Peyer's patch (tissue), 4 donors: ENCODE results near the gene BMPR1B. TPM values are rescaled to one million over a fixed set of nuclear protein-coding genes. Genes with fewer than 3 reads are reported as not detected.
"Not testable (repeated sequence)": the region's sequence is repeated elsewhere in the genome, so short reads cannot be mapped to it uniquely, and the experiment has no call there.

Experiments
- DNase-seq, 3 donors: peaks; one replicate each; pipeline ENCODE4 v3.0.0-alpha.2; 2017 to 2019
- H3K27ac ChIP-seq, 4 donors: fragments of 200-600 bp; sonication (generic); one replicate each; pipeline ENCODE4 v1.5.1; 2016 to 2019
- H3K27me3 ChIP-seq, 2 donors: fragments of 200-600 bp; sonication (generic); one replicate each; pipeline ENCODE4 v1.5.1; 2019
- H3K36me3 ChIP-seq, 3 donors: fragments of 200-600 bp; sonication (generic); one replicate each; pipeline ENCODE4 v1.5.1; 2016 to 2019
- H3K4me1 ChIP-seq, 4 donors: fragments of 200-600 bp; sonication (generic); one replicate each; pipeline ENCODE4 v1.5.1; 2016 to 2019
- H3K4me3 ChIP-seq, 4 donors: fragments of 200-600 bp; sonication (generic); 1 replicate in 3 of 4; 2 replicates in 1 of 4; pipeline ENCODE4 v1.5.1; 2016 to 2019; ENCODE audit warnings: mild to moderate bottlenecking in 1 of 4
- H3K9me3 ChIP-seq, 4 donors: fragments of 200-600 bp; sonication (generic); one replicate each; pipeline ENCODE4 v1.5.1; 2016 to 2019; ENCODE audit warnings: mild to moderate bottlenecking in 1 of 4
- POLR2A ChIP-seq, 2 donors: fragments of 450-650 bp; IDR thresholded peaks; one replicate each; pipeline ENCODE4 v1.5.1; 2017; ENCODE audit warnings: antibody characterized with exemption in 2 of 2, mild to moderate bottlenecking in 2 of 2, moderate library complexity in 2 of 2
- total RNA-seq, 4 donors: library from RNA; depleted of rRNA; stranded (reverse); fragments of >200 nt; gene quantifications; one replicate each; pipeline ENCODE4 v1.1.0, GENCODE V29; 2016
- TF ChIP-seq, protein P1 (sequence below), 6 experiments: fragments of 450-650 bp in 4 of 6; fragments of 200-600 bp in 2 of 6; sonication (generic) in 1 of 6; IDR thresholded peaks; one replicate each; pipeline ENCODE4 v1.5.1; 2017 to 2019; ENCODE audit warnings: antibody characterized with exemption in 6 of 6, mild to moderate bottlenecking in 3 of 6, moderate library complexity in 1 of 6

BMPR1B gene
- total RNA-seq, 4 donors from 2014 or later = not detected

DNA sequence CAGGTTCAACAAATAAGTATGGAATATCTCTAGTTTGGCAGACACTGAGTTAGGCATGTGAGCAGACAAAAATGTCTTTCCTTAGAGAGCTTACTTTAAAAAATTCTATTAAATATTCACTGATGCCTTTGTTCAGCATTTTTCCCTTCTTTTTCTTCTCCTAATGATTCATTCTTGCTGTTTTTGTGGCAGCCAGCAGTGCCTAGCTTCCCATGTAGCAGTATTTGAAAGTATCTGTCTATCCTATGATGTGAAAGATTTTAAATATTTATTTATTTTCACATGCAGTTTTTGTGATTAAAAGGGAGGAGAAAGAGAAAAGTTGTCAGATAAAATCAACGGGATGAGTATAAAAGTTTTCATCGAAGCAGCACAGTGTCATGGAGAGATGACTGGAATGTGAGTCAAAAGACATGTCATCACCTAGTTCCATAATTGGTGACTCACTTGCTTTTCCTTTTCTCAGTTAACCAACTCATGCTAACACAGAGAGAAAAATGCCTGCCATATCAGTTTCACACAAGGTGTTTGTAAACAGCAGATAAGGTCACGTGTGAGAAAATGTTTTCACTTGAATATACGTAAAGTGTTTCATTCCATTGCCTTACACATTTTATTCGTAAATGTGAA lies 69.8 kb downstream of the BMPR1B start:
- DNase-seq = no peak
- no peak overlapping the region for H3K4me3 ChIP-seq
- TF ChIP-seq, protein P1, sequence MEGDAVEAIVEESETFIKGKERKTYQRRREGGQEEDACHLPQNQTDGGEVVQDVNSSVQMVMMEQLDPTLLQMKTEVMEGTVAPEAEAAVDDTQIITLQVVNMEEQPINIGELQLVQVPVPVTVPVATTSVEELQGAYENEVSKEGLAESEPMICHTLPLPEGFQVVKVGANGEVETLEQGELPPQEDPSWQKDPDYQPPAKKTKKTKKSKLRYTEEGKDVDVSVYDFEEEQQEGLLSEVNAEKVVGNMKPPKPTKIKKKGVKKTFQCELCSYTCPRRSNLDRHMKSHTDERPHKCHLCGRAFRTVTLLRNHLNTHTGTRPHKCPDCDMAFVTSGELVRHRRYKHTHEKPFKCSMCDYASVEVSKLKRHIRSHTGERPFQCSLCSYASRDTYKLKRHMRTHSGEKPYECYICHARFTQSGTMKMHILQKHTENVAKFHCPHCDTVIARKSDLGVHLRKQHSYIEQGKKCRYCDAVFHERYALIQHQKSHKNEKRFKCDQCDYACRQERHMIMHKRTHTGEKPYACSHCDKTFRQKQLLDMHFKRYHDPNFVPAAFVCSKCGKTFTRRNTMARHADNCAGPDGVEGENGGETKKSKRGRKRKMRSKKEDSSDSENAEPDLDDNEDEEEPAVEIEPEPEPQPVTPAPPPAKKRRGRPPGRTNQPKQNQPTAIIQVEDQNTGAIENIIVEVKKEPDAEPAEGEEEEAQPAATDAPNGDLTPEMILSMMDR (IDR thresholded peaks at IDR 0.05) = no peak
- TF ChIP-seq POLR2A (IDR thresholded peaks at IDR 0.05) = no peak

DNA sequence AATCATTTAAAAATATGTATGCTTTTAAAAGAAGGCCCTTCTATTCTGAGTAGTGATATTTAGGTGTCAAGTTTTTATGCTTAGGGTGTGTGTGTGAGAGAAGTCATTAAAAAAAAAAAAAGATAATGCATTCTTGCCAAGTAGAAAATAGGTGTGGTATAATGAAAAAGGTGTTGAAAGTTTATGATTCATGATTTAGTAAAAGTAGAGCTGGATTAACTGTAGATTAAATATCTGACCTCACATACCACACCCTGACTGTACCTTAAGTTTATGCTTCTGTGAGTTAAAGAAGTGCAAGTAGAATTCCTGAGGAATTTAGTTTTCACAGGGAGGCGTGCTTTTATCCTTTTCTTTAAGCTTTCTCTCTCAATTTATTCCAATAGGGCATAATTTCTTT lies 71.1 kb downstream of the BMPR1B start:
- Histone ChIP-seq H3K4me3 (no peak overlapping the region), H3K4me1 (no peaks in the 10 kb centered on the region), H3K27ac (no peak overlapping the region), H3K9me3 (no peaks in the 10 kb centered on the region), H3K36me3 (no peaks in the 10 kb centered on the region), H3K27me3 (no peaks in the 10 kb centered on the region)
- TF ChIP-seq, protein P1 (IDR thresholded peaks at IDR 0.05) = no peak
- TF ChIP-seq POLR2A (IDR thresholded peaks at IDR 0.05) = no peak
- no peak for DNase-seq

More for the DNA sequence above, 69.8 kb downstream of the BMPR1B start:
- H3K36me3 ChIP-seq = no peaks in the 10 kb centered on the region
- H3K4me1 ChIP-seq = no peaks in the 10 kb centered on the region
- no peak overlapping the region for H3K27ac ChIP-seq
- H3K27me3 ChIP-seq = no peaks in the 10 kb centered on the region
- H3K9me3 ChIP-seq = no peaks in the 10 kb centered on the region

DNA sequence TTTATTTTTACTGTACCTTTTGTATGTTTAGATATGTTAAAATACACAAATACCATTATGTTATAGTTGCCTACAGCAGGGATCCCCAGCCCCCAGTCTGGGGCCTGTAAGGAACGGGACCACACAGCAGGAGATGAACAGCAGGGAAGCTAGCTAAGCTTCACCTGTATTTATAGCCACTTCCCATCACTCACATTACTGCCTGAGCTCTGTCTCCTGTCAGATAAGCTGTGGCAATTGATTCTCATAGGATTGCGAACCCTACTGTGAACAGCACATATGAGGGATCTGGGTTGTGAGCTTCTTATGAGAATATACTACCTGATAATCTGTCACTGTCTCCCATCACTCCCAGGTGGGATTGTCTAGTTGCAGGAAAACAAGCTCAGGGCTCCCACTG lies 73.9 kb downstream of the BMPR1B start:
- DNase-seq = no peak
- Histone ChIP-seq H3K36me3 (no peaks in the 10 kb centered on the region), H3K9me3 (no peaks in the 10 kb centered on the region), H3K27ac (no peak overlapping the region), H3K4me3 (no peak overlapping the region), H3K27me3 (no peaks in the 10 kb centered on the region), H3K4me1 (no peaks in the 10 kb centered on the region)
- TF ChIP-seq POLR2A (IDR thresholded peaks at IDR 0.05) = no peak
- TF ChIP-seq, protein P1 (IDR thresholded peaks at IDR 0.05) = no peak

DNA sequence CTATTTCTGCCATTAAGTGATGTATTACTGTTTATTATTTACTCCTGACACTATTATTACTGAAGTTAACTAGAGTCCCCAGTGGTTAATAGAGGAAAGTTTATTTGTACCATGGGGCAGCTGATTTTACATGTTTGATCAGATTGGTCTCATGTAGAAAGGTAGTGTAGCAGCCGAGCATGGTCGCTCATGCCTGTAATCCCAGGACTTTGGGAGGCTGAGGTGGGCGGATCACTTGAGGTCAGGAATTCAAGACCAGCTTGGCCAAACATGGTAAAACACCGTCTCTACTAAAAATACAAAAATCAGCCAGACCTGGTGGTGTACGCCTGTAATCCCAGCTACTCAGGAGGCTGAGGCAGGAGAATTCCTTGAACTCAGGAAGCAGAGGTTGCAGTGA lies 74.6 kb downstream of the BMPR1B start:
- not testable (repeated sequence) for H3K9me3 ChIP-seq, H3K4me3 ChIP-seq, H3K27ac ChIP-seq, H3K27me3 ChIP-seq, H3K4me1 ChIP-seq, H3K36me3 ChIP-seq, DNase-seq

DNA sequence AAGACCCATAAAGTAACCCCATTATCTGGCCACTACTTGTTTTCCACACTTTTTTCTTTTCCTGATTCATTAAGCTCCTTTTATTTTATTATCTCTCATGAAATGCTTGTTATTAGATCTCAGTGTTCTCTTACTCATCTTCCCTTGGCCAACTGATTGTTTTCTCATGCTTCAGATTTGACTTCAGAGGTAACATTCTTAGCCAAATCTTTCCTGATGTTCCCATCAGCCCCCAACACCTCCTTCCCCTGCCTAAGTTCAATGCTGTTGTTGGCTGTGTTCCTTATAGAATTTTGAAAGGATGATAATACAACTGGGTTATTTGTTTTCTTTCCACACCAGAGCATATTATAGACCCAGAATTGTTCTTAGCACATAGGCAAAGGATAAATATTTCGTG lies 75.6 kb downstream of the BMPR1B start:
- H3K4me1 ChIP-seq = no peaks in the 10 kb centered on the region
- no peak for DNase-seq
- no peaks in the 10 kb centered on the region for H3K36me3 ChIP-seq
- H3K27me3 ChIP-seq = no peaks in the 10 kb centered on the region
- no peak overlapping the region for H3K4me3 ChIP-seq
- H3K27ac ChIP-seq = no peak overlapping the region
- no peaks in the 10 kb centered on the region for H3K9me3 ChIP-seq
- no peak for TF ChIP-seq POLR2A (IDR thresholded peaks at IDR 0.05)
- TF ChIP-seq, protein P1 (IDR thresholded peaks at IDR 0.05) = no peak

DNA sequence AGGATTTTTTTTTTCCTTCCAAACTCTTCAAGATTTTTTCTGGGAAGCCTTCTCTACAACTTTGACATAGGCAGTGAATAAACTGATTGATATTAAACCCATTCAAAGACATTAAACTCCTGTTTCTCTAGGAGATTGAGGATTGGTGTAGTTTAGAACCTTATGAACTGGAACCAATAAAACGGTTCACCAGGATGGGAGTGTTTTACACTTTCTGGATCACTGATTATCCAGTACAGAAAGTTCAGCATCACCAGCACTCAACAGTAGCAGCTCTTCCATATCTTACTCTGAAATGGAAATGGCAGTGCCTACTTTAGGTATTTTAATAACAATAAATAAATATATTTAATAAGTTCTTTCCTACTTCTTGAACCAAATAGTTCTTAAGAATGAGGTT lies 76.7 kb downstream of the BMPR1B start:
- no peaks in the 10 kb centered on the region for H3K36me3 ChIP-seq
- no peaks in the 10 kb centered on the region for H3K4me1 ChIP-seq
- no peaks in the 10 kb centered on the region for H3K9me3 ChIP-seq

DNA sequence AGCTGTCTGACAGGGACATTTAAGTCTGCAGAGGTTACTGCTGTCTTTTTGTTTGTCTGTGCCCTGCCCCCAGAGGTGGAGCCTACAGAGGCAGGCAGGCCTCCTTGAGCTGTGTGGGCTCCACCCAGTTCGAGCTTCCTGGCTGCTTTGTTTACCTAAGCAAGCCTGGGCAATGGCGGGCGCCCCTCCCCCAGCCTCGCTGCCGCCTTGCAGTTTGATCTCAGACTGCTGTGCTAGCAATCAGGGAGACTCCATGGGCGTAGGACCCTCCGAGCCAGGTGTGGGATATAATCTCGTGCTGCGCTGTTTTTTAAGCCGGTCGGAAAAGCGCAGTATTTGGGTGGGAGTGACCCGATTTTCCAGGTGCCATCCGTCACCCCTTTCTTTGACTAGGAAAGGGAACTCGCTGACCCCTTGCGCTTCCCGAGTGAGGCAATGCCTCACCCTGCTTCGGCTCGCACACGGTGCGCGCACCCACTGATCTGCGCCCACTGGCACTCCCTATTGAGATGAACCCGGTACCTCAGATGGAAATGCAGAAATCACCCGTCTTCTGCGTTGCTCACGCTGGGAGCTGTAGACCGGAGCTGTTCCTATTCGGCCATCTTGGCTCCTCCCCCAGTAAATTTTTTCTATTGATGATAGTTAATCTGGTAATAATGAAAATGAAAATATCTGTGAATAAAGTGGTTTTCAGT lies 83.6 kb downstream of the BMPR1B start:
- not testable (repeated sequence) for H3K27ac ChIP-seq, H3K27me3 ChIP-seq, H3K4me3 ChIP-seq, DNase-seq, H3K4me1 ChIP-seq, H3K9me3 ChIP-seq, H3K36me3 ChIP-seq

More for the DNA sequence above, 76.7 kb downstream of the BMPR1B start:
- no peak for TF ChIP-seq POLR2A (IDR thresholded peaks at IDR 0.05)
- TF ChIP-seq, protein P1 (IDR thresholded peaks at IDR 0.05) = no peak
- DNase-seq = no peak
- Histone ChIP-seq H3K4me3 (no peak overlapping the region), H3K27ac (no peak overlapping the region), H3K27me3 (no peaks in the 10 kb centered on the region)
